Measurements from ENCODE around the gene TP53INP2.
"Not testable (repeated sequence)": the region's sequence is repeated elsewhere in the genome, so short reads cannot be mapped to it uniquely, and the experiment has no call there.

TP53INP2 gene

GRCh38 chr20:34706302-34706875 is 2.2 kb downstream of the TP53INP2 start:
- DNase-seq: no peak

GRCh38 chr20:34706912-34707784 is 3.0 kb downstream of the TP53INP2 start:
- DNase-seq: no peak

GRCh38 chr20:34708621-34709043 is 4.5 kb downstream of the TP53INP2 start:
- peak; percentile 21 for DNase-seq

- peak; percentile 66 for DNase-seq
Observed at GRCh38 chr20:34709044-34709830, 5.1 kb downstream of the TP53INP2 start.

GRCh38 chr20:34709831-34710567 is 5.9 kb downstream of the TP53INP2 start:
- peak; percentile 49 for DNase-seq

GRCh38 chr20:34710568-34710839 is 6.4 kb downstream of the TP53INP2 start:
- no peak for DNase-seq

- no peak for DNase-seq
Observed at GRCh38 chr20:34710861-34711574, 6.9 kb downstream of the TP53INP2 start.

GRCh38 chr20:34711813-34712430 is 7.8 kb downstream of the TP53INP2 start:
- no peak for DNase-seq

- DNase-seq: no peak
Observed at GRCh38 chr20:34712525-34713192, 8.5 kb downstream of the TP53INP2 start.

- DNase-seq: no peak
Observed at GRCh38 chr20:34713194-34713943, 9.2 kb downstream of the TP53INP2 start.

- DNase-seq: not testable (repeated sequence)
Observed at GRCh38 chr20:34713944-34714515, 9.9 kb downstream of the TP53INP2 start.

- DNase-seq: no peak
Observed at GRCh38 chr20:34715384-34715783, 11.2 kb downstream of the TP53INP2 start.

GRCh38 chr20:34716921-34717229 is 12.7 kb downstream of the TP53INP2 start:
- DNase-seq: no peak

GRCh38 chr20:34717230-34718095 is 13.3 kb downstream of the TP53INP2 start:
- DNase-seq: no peak

- DNase-seq: not testable (repeated sequence)
Observed at GRCh38 chr20:34719242-34720017, 15.3 kb downstream of the TP53INP2 start.

- DNase-seq: peak; percentile 19
Observed at GRCh38 chr20:34720266-34720665, 16.1 kb downstream of the TP53INP2 start.

GRCh38 chr20:34722560-34722959 is 18.4 kb downstream of the TP53INP2 start:
- not testable (repeated sequence) for DNase-seq

GRCh38 chr20:34724172-34724571 is 20.0 kb downstream of the TP53INP2 start:
- no peak for DNase-seq

GRCh38 chr20:34729416-34729815 is 25.3 kb downstream of the TP53INP2 start:
- no peak for DNase-seq
